Peyer's patch (tissue), 4 donors: ENCODE measurements around the gene HMGCS1. TPM values are rescaled to one million over a fixed set of nuclear protein-coding genes. Genes with fewer than 3 reads are reported as not detected.

Experiments used
- DNase-seq, 3 donors: peaks; one replicate each; pipeline ENCODE4 v3.0.0-alpha.2; 2017 to 2019
- H3K27ac ChIP-seq, 4 donors: fragments of 200-600 bp; sonication (generic); one replicate each; pipeline ENCODE4 v1.5.1; 2016 to 2019
- H3K27me3 ChIP-seq, 2 donors: fragments of 200-600 bp; sonication (generic); one replicate each; pipeline ENCODE4 v1.5.1; 2019
- H3K36me3 ChIP-seq, 3 donors: fragments of 200-600 bp; sonication (generic); one replicate each; pipeline ENCODE4 v1.5.1; 2016 to 2019
- H3K4me1 ChIP-seq, 4 donors: fragments of 200-600 bp; sonication (generic); one replicate each; pipeline ENCODE4 v1.5.1; 2016 to 2019
- H3K4me3 ChIP-seq, 4 donors: fragments of 200-600 bp; sonication (generic); 1 replicate in 3 of 4; 2 replicates in 1 of 4; pipeline ENCODE4 v1.5.1; 2016 to 2019; ENCODE audit warnings: mild to moderate bottlenecking in 1 of 4
- H3K9me3 ChIP-seq, 4 donors: fragments of 200-600 bp; sonication (generic); one replicate each; pipeline ENCODE4 v1.5.1; 2016 to 2019; ENCODE audit warnings: mild to moderate bottlenecking in 1 of 4
- CTCF ChIP-seq, 6 experiments: fragments of 450-650 bp in 4 of 6; fragments of 200-600 bp in 2 of 6; sonication (generic) in 1 of 6; IDR thresholded peaks; one replicate each; pipeline ENCODE4 v1.5.1; 2017 to 2019; ENCODE audit warnings: antibody characterized with exemption in 6 of 6, mild to moderate bottlenecking in 3 of 6, moderate library complexity in 1 of 6
- POLR2A ChIP-seq, 2 donors: fragments of 450-650 bp; IDR thresholded peaks; one replicate each; pipeline ENCODE4 v1.5.1; 2017; ENCODE audit warnings: antibody characterized with exemption in 2 of 2, mild to moderate bottlenecking in 2 of 2, moderate library complexity in 2 of 2
- total RNA-seq, 4 donors: library from RNA; depleted of rRNA; stranded (reverse); fragments of >200 nt; gene quantifications; one replicate each; pipeline ENCODE4 v1.1.0, GENCODE V29; 2016

The HMGCS1 gene
- total RNA-seq, 4 donors from 2014 or later: 26.4 to 107 (median 66.4) TPM

GRCh38 chr5:43286623-43287022 lies 26.6 kb downstream of the HMGCS1 start:
- H3K27me3 ChIP-seq: no peaks in the 10 kb centered on the region
- no peaks in the 10 kb centered on the region for H3K4me1 ChIP-seq
- no peak for DNase-seq
- no peak overlapping the region for H3K27ac ChIP-seq
- H3K4me3 ChIP-seq: no peak overlapping the region
- no peaks in the 10 kb centered on the region for H3K9me3 ChIP-seq
- TF ChIP-seq CTCF (IDR thresholded peaks at IDR 0.05) (no peak), POLR2A (IDR thresholded peaks at IDR 0.05) (no peak)
- H3K36me3 ChIP-seq: peaks cover 0 to 44% (median 0%) of the 10 kb centered on the region in 3 donors

DNA sequence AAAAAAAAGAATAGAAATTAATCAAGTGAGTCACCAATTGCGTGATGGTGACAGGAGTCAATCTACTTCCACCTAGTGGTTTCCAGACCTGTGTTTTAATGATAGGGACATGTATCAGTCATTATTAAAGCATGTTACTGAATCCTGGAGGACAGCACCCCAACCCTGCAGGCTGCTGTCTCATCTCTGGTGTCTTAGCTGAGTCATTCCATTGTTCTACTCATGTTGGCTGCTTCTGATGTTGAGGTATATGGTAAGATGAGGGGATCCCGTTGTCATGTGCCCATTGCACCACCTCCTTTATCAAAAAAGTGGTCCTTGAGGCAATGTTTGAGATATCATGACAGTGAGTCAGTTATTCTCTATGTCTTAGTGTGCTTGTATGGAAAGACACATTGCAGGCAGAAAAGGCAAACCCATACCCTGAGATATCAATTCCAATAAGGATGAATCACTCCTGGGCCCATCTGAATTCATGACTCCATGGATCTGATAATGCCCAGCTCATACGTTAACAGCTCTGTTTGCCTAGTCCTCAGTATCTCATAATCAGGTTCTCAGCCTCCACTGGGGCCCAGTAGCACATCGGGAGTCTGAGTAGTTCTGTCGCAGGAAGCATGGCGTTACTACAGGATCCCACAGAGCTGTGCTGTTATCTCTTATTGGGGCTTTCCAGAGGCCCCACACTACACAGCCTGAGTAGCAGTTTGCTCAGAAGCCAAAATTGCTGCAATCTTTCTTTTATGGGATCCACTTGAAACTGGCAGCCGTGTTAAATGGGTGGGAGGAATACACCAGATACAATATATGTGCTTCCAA lies 31.2 kb downstream of the HMGCS1 start:
- no peak overlapping the region for H3K27ac ChIP-seq
- no peaks in the 10 kb centered on the region for H3K4me1 ChIP-seq
- no peak overlapping the region for H3K4me3 ChIP-seq
- no peaks in the 10 kb centered on the region for H3K9me3 ChIP-seq
- H3K36me3 ChIP-seq: peaks cover 0 to 7% (median 0%) of the 10 kb centered on the region in 3 donors
- TF ChIP-seq CTCF (IDR thresholded peaks at IDR 0.05): no peak
- TF ChIP-seq POLR2A (IDR thresholded peaks at IDR 0.05): no peak
- no peak for DNase-seq
- H3K27me3 ChIP-seq: no peaks in the 10 kb centered on the region

- Histone ChIP-seq H3K27me3 (no peaks in the 10 kb centered on the region), H3K4me1 (no peaks in the 10 kb centered on the region), H3K9me3 (no peaks in the 10 kb centered on the region), H3K27ac (no peak overlapping the region), H3K36me3 (no peaks in the 10 kb centered on the region), H3K4me3 (no peak overlapping the region)
- TF ChIP-seq POLR2A (IDR thresholded peaks at IDR 0.05) (no peak), CTCF (IDR thresholded peaks at IDR 0.05) (no peak)
- no peak for DNase-seq
Measured at GRCh38 chr5:43279548-43280274, 33.5 kb downstream of the HMGCS1 start.

DNA sequence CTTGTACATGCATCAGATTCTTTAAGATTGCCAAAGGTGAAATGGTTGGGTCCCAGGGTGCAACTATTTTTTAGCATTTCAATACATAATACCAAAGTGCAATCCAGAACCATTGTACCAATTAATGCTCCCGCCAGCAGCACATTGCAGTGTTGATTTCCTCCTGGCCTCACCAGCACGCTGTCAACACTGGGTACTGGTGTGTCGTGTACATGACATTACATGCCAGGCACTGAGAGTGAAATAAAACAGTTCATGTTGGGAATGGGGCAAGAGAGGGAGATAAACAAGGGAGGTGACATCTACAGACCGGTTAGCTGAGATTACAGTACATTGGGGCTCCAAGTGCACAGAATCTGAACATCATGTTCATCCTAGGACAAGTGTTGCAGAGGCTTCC lies 37.8 kb downstream of the HMGCS1 start:
- Histone ChIP-seq H3K4me3 (no peak overlapping the region), H3K27ac (no peak overlapping the region), H3K9me3 (no peaks in the 10 kb centered on the region), H3K4me1 (no peaks in the 10 kb centered on the region), H3K27me3 (no peaks in the 10 kb centered on the region), H3K36me3 (no peaks in the 10 kb centered on the region)
- TF ChIP-seq CTCF (IDR thresholded peaks at IDR 0.05) (no peak), POLR2A (IDR thresholded peaks at IDR 0.05) (no peak)
- no peak for DNase-seq

DNA sequence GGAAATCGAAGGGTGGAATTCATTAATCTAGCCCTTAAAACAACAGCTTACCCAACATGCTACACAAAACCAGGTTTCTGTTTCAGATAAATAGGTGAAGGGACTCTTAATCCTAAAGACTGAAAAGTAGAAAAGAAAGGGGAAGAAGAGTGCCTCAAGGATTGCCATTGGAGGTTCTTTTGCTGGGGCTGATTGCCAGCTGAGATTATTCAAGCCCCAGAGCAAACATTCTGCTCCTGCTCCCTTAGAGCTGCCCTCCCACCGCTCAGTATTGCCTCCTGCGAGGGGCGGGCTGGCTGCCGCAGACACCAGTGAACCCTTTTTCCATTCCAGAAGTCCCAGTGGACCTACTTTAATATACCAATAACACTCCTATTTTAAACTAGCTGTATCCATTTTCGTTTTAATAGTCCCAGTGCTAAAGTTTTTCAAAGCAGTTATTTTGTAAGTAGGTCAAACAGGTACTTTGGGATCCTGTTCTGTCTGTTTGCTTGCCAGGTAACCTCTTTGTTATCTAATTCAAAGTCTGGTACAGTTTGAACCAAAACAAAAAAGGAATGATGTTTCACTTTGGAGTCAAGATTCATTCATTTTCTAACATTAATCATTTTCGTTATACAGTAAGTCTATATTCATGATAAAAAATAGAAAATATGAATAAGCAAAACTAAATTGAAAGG lies 38.6 kb downstream of the HMGCS1 start:
- no peaks in the 10 kb centered on the region for H3K36me3 ChIP-seq
- H3K27me3 ChIP-seq: no peaks in the 10 kb centered on the region
- H3K4me3 ChIP-seq: no peak overlapping the region
- no peaks in the 10 kb centered on the region for H3K4me1 ChIP-seq
- no peak overlapping the region for H3K27ac ChIP-seq
- no peak for TF ChIP-seq CTCF (IDR thresholded peaks at IDR 0.05)
- TF ChIP-seq POLR2A (IDR thresholded peaks at IDR 0.05): no peak
- DNase-seq: no peak
- no peaks in the 10 kb centered on the region for H3K9me3 ChIP-seq
